A673 (cell line): ENCODE measurements around the gene PKD2L2. TPM values are rescaled to one million over a fixed set of nuclear protein-coding genes. Genes with fewer than 3 reads are reported as not detected.

ENCODE experiments used
- total RNA-seq: library from RNA; stranded (reverse); gene quantifications from 2 replicates; pipeline ENCODE4 v1.2.3, GENCODE V29; 2021

The PKD2L2 gene
- total RNA-seq, 1 experiment from 2014 or later: not detected

Other genes with a start within 250 kb of the PKD2L2 start
- 0.58 and 0.66 TPM in 2 replicates for gene KLHL3, start 153.4 kb upstream of the PKD2L2 start, total RNA-seq
- gene HNRNPA0, start 135.1 kb upstream of the PKD2L2 start, total RNA-seq: 56.0 and 56.2 TPM in 2 replicates
- gene MYOT, start 21.6 kb upstream of the PKD2L2 start, total RNA-seq: not detected in 2 replicates
- 22.7 and 23.5 TPM in 2 replicates for gene FAM13B, start 143.6 kb downstream of the PKD2L2 start, total RNA-seq
- not detected in 2 replicates for gene WNT8A, start 194.6 kb downstream of the PKD2L2 start, total RNA-seq
- 0.72 TPM in 1 of 2 replicates, not detected in the other for gene NME5, start 250.0 kb downstream of the PKD2L2 start, total RNA-seq